ENCODE measurements around the gene NGF. TPM values are rescaled to one million over a fixed set of nuclear protein-coding genes. Genes with fewer than 3 reads are reported as not detected.

Gene NGF
- total and polyA plus RNA-seq, 3 donors from 2014 or later = 0.63 to 3.3 (median 1.4) TPM

- WGBS, 2 donors = 46 to 60% methylated on average over 3 of the region's 3 CpGs
- H3K27ac ChIP-seq = no peak overlapping the region
- no peaks in the 10 kb centered on the region for H3K27me3 ChIP-seq
- TF ChIP-seq POLR2A (IDR thresholded peaks at IDR 0.05) = no peak
- TF ChIP-seq CTCF (IDR thresholded peaks at IDR 0.05) = no peak
- DNase-seq = no peak
- H3K4me1 ChIP-seq = peaks cover 19% of the 10 kb centered on the region
- H3K36me3 ChIP-seq (ENCODE audit: low read depth, missing control alignments) = no peaks in the 10 kb centered on the region
- no peaks in the 10 kb centered on the region for H3K9me3 ChIP-seq
- intact Hi-C loops (cut with DNase I; ENCODE audit: low total_unique reads) = loop anchor here (5.0 kb wide), 1 partner anchor 54 kb away; no protein-coding TSS in a partner anchor
- H3K4me3 ChIP-seq = no peak overlapping the region
Observed at GRCh38 chr1:115336741-115337140, 1.3 kb downstream of the NGF start.

DNA sequence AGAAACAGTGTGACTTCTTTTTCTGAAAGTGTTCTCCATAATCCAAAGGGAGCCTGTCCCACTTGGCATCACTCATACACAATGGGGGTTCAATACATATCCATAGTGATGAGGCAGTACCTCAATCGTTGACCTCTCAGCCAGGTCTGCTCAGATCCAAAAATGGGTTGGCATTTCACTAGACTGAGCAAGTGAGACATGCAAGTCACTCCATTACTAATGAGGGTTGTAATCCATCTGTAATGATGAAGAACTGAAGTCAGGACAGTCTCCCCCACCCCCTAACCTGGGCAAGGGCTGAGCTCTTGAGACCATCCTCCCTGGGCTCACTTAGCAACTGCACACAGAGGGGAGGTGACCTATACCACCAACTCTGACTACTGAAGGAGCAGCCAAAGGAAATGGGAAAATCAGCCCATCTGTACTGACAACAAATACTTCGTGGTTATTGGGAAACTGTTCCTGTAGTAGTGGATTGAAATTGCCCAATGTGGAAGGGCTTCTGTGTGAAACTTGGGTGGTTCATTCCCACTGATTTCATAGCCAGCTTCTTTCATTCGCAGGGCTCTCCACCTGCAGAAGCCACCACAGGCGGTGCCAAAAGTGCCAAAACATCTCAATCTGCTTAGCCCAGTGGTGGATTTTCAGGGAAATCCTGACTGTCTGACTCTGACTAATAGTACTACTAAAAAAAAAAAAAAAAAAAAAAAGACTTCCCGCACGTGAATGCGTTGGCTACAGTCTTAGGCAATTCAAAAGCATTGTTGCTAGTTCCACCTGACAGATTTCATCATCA, 5.0 kb downstream of the NGF start:
- no peaks in the 10 kb centered on the region for H3K27me3 ChIP-seq
- peaks cover 18% of the 10 kb centered on the region for H3K4me1 ChIP-seq
- 79 to 88% methylated on average over 7 of the region's 7 CpGs for WGBS, 2 donors
- no peak for DNase-seq
- H3K9me3 ChIP-seq = no peaks in the 10 kb centered on the region
- peak overlapping the region in 1 of 2 donors; percentile 12 for H3K27ac ChIP-seq
- TF ChIP-seq CTCF (IDR thresholded peaks at IDR 0.05) (no peak), POLR2A (IDR thresholded peaks at IDR 0.05) (no peak)
- H3K36me3 ChIP-seq (ENCODE audit: low read depth, missing control alignments) = no peaks in the 10 kb centered on the region
- intact Hi-C loops (cut with DNase I; ENCODE audit: low total_unique reads) = no loop called here
- no peak overlapping the region for H3K4me3 ChIP-seq

DNA sequence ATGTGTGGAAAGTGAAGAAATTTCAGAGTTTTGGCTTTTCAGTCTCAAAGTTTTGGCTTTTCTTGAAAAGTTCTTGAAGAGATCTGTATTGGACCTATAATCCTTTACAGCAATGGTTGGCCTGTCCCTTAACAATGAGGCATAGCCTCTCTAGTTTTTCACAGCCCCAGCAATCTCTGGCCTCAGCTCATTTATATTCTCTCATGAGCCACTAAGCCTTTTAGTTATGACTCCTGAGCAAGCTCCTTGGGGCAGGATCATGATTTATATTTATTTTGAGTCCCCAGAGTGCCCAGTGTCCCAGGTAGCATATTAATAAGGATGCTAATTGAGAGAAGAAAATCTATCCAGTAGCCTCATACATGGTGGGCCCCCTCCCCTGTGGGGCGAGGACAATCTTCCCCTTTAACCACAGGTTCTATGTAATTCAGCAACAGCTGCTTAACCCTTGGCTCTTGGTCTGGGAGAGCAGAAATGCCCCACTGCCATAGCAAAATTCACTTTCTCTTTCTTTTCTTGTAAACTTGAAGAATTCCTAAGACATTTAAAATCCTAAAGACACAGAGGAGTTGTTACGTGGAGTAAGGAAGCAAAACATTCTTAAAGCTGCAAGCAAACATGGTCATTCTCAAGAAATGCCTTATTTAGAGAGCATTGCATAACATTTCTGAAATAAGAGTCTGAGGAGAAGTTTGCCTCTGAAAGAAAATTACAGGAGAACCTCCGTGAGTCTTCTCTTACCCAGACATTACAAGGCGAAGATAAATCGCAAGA, 6.3 kb downstream of the NGF start:
- intact Hi-C loops (cut with DNase I; ENCODE audit: low total_unique reads) = no loop called here
- H3K4me3 ChIP-seq = no peak overlapping the region
- TF ChIP-seq POLR2A (IDR thresholded peaks at IDR 0.05) (no peak), CTCF (IDR thresholded peaks at IDR 0.05) (no peak)
- H3K36me3 ChIP-seq (ENCODE audit: low read depth, missing control alignments) = no peaks in the 10 kb centered on the region
- H3K27ac ChIP-seq = no peak overlapping the region
- H3K4me1 ChIP-seq = peaks cover 15% of the 10 kb centered on the region
- 71 to 80% methylated on average over 5 of the region's 5 CpGs for WGBS, 2 donors
- DNase-seq = no peak
- H3K27me3 ChIP-seq = no peaks in the 10 kb centered on the region
- no peaks in the 10 kb centered on the region for H3K9me3 ChIP-seq

DNA sequence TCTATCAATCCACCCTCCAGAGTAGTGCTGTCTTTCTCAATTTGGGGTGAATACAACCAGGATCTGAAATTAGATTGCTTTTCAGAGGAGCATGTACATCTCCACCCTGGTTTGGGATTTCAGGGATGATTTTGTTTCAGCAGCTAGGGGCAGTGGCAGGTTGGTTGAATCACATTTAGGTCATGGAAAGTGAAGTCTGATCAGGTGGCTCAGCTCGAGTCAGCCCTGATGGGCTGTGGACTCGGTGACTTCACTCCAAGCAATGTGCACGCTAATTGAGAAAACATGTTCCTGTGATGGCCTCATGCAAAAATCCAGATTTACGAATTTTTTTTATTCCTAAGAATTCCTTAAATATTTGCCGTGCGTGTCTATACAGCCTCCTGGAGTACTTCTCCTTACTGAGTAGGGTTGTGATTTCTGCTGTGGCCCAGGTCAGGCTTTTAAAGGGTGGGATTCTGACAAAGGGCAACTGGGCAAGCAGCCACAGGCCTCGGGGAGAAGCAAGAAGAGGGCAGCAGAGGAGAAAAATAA, 7.5 kb downstream of the NGF start:
- H3K9me3 ChIP-seq = no peaks in the 10 kb centered on the region
- peak; percentile 41 for DNase-seq
- intact Hi-C loops (cut with DNase I; ENCODE audit: low total_unique reads) = no loop called here
- no peaks in the 10 kb centered on the region for H3K27me3 ChIP-seq
- TF ChIP-seq POLR2A (IDR thresholded peaks at IDR 0.05) (no peak), CTCF (IDR thresholded peaks at IDR 0.05) (no peak)
- no peak overlapping the region for H3K4me3 ChIP-seq
- peak overlapping the region in 1 of 2 donors; percentile 22 for H3K27ac ChIP-seq
- 61% methylated on average over 7 of the region's 7 CpGs for WGBS, 2 donors
- H3K36me3 ChIP-seq (ENCODE audit: low read depth, missing control alignments) = no peaks in the 10 kb centered on the region
- peaks cover 15% of the 10 kb centered on the region for H3K4me1 ChIP-seq

Measured in testis (tissue), 3 donors.